Mucosa of gallbladder (tissue), 1 donor: Measurements from ENCODE around the gene TLX1. TPM values are rescaled to one million over a fixed set of nuclear protein-coding genes. Genes with fewer than 3 reads are reported as not detected.

Source experiments
- DNase-seq: peaks from one replicate; pipeline ENCODE4 v3.0.0-alpha.2; 2020; ENCODE audit warnings: low spot score
- total RNA-seq: library from RNA; stranded (reverse); gene quantifications from one replicate; pipeline ENCODE4 v1.2.1, GENCODE V29; 2021
- donor health status: DM: no; HTN: no; CAD: no.

The TLX1 gene
- total RNA-seq, 1 donor from 2014 or later, result not detected

- no peak for DNase-seq
These were observed 3.4 kb downstream of the TLX1 start for GRCh38 chr10:101134299-101135127.

- DNase-seq, result no peak
These were observed 4.3 kb downstream of the TLX1 start for GRCh38 chr10:101135141-101136006.

- no peak for DNase-seq
These were observed 5.1 kb downstream of the TLX1 start for GRCh38 chr10:101136007-101136707.

- DNase-seq, result no peak
These were observed 5.6 kb downstream of the TLX1 start for GRCh38 chr10:101136708-101137121.

GRCh38 chr10:101137271-101137670, 6.2 kb downstream of the TLX1 start:
- DNase-seq, result no peak

- DNase-seq, result no peak
These were observed 7.8 kb downstream of the TLX1 start for GRCh38 chr10:101138788-101139420.

GRCh38 chr10:101139421-101139911, 8.4 kb downstream of the TLX1 start:
- no peak for DNase-seq

- no peak for DNase-seq
These were observed 9.2 kb downstream of the TLX1 start for GRCh38 chr10:101140084-101140949.

GRCh38 chr10:101140950-101141615, 10.0 kb downstream of the TLX1 start:
- no peak for DNase-seq

- peak; percentile 81 for DNase-seq
These were observed 10.8 kb downstream of the TLX1 start for GRCh38 chr10:101141616-101142532.

GRCh38 chr10:101142533-101143344, 11.6 kb downstream of the TLX1 start:
- DNase-seq, result no peak

GRCh38 chr10:101143345-101143630, 12.2 kb downstream of the TLX1 start:
- no peak for DNase-seq

GRCh38 chr10:101144053-101144452, 13.0 kb downstream of the TLX1 start:
- no peak for DNase-seq

GRCh38 chr10:101145145-101145544, 14.0 kb downstream of the TLX1 start:
- DNase-seq, result no peak

- no peak for DNase-seq
These were observed 14.8 kb downstream of the TLX1 start for GRCh38 chr10:101145750-101146391.

GRCh38 chr10:101146392-101147251, 15.5 kb downstream of the TLX1 start:
- no peak for DNase-seq

- no peak for DNase-seq
These were observed 20.3 kb downstream of the TLX1 start for GRCh38 chr10:101151395-101151794.
